Kidney (tissue), 14 donors: ENCODE results near the gene MRNIP. TPM values are rescaled to one million over a fixed set of nuclear protein-coding genes. Genes with fewer than 3 reads are reported as not detected.

ENCODE experiments used
- DNase-seq, 5 donors: peaks; one replicate each; pipeline ENCODE4 v3.0.0-alpha.2; 2013 to 2020
- FAIRE-seq: peaks from 2 replicates; lab custom pipeline; 2012; peaks lifted over from hg19 to GRCh38; lab: Jason Lieb, UNC
- H3K27ac ChIP-seq, 2 donors: one replicate each; pipeline ENCODE4 v1.7.0; 2013; ENCODE audit warnings: low read depth in 2 of 2, low read length in 2 of 2, inconsistent platforms in 1 of 2
- H3K27me3 ChIP-seq: one replicate; pipeline ENCODE4 v1.7.1; 2013; ENCODE audit warnings: low read length, inconsistent platforms; ENCODE audit not compliant: control insufficient read depth, insufficient read depth
- H3K36me3 ChIP-seq, 3 donors: one replicate each; pipeline versions ENCODE4 v1.7.0 to v1.7.1; 2013; ENCODE audit warnings: low read length in 3 of 3, control low read depth in 1 of 3, inconsistent platforms in 1 of 3; ENCODE audit not compliant: insufficient read depth in 3 of 3, control insufficient read depth in 2 of 3
- H3K4me1 ChIP-seq, 3 donors: one replicate each; pipeline versions ENCODE4 v1.7.0 to v1.7.1; 2013; ENCODE audit warnings: low read length in 3 of 3, inconsistent platforms in 1 of 3, low read depth in 1 of 3; ENCODE audit not compliant: control insufficient read depth in 2 of 3, insufficient read depth in 2 of 3
- H3K4me3 ChIP-seq, 3 donors: one replicate each; pipeline versions ENCODE4 v1.7.0 to v1.8.1; 2013; ENCODE audit warnings: low read length in 3 of 3, control low read depth in 1 of 3, inconsistent platforms in 1 of 3
- H3K9ac ChIP-seq, 3 donors: one replicate each; pipeline versions ENCODE4 v1.7.0 to v1.7.1; 2013; ENCODE audit warnings: low read length in 3 of 3, control low read depth in 1 of 3, inconsistent platforms in 1 of 3
- H3K9me3 ChIP-seq, 3 donors: one replicate each; pipeline versions ENCODE4 v1.7.0 to v1.7.1; 2013; ENCODE audit warnings: low read length in 3 of 3, control low read depth in 1 of 3, inconsistent platforms in 1 of 3; ENCODE audit not compliant: control insufficient read depth in 2 of 3, insufficient read depth in 1 of 3
- CTCF ChIP-seq: IDR thresholded peaks from 3 replicates; pipeline ENCODE4 v1.5.1; 2012; ENCODE audit warnings: mild to moderate bottlenecking, moderate library complexity, borderline replicate concordance; ENCODE audit not compliant: insufficient read depth; ENCODE audit errors: extremely low read depth
- intact Hi-C: fragments of 100-400 bp; cut with DNase I; formaldehyde crosslinking; loops from one replicate; pipeline ENCODE4 v1.11.1; 2022
- polyA plus RNA-seq: library from polyadenylated mRNA; stranded (reverse); fragments of 350-450 nt; fragmentation: Illumina TruSeq; extraction: RNeasy Lipid Tissue Mini Kit (QIAGEN cat#74804); gene quantifications from one replicate; pipeline ENCODE4 v1.2.3, GENCODE V29; 2014; ENCODE audit warnings: low read depth, low replicate concordance; ENCODE audit not compliant: insufficient read depth
- total RNA-seq: library from RNA; stranded (reverse); fragmentation: NEBNext Ultra II Directional; extraction: Animal tissue kit (Norgen Biotek cat#: 25700); gene quantifications from one replicate; pipeline ENCODE4 v1.2.1, GENCODE V29; 2021
- donor health status: control.
- donor health status: control.
- donor health status: control.
- donor health status: control.
- donor health status: control.
- donor health status: DM: yes; HTN: yes; CAD: no.
- donor health status: Normal renal cell carcinoma (clear cell type).

Gene MRNIP
- total and polyA plus RNA-seq, 2 donors from 2014 or later, result 25.3 to 36.6 TPM

GRCh38 chr5:179820483-179821297 lies 37.9 kb downstream of the MRNIP start, which contains the start of gene SQSTM1:
Gene SQSTM1, plus strand, starts transcription at chr5:179820905. Its CDS starts 32 bp downstream, at chr5:179820937.
- FAIRE-seq, result no peak
- Histone ChIP-seq H3K4me3 (peak within 1 kb of the TSS; percentile 77 to 93 (median 84)), H3K9ac (peak within 1 kb of the TSS; percentile 85 to 99 (median 93)), H3K36me3 (peaks cover 3 to 24% (median 15%) of the 10 kb centered on the region in 3 donors), H3K27me3 (no peaks in the 10 kb centered on the region), H3K4me1 (peaks cover 0 to 54% (median 50%) of the 10 kb centered on the region in 3 donors), H3K27ac (peak within 1 kb of the TSS; percentile 99 to 100), H3K9me3 (no peaks in the 10 kb centered on the region)
- no peak for TF ChIP-seq CTCF
- peak; percentile 84 to 96 (median 93) for DNase-seq
- intact Hi-C loops, result no loop called here

- peak overlapping the region in 2 of 3 donors; percentile 74 to 98 for H3K9ac ChIP-seq
- intact Hi-C loops, result no loop called here
- peak overlapping the region; percentile 99 to 100 for H3K27ac ChIP-seq
- no peaks in the 10 kb centered on the region for H3K9me3 ChIP-seq
- H3K27me3 ChIP-seq, result no peaks in the 10 kb centered on the region
- DNase-seq, result no peak
- H3K36me3 ChIP-seq, result peaks cover 3 to 18% (median 9%) of the 10 kb centered on the region in 3 donors
- no peak for FAIRE-seq
- H3K4me3 ChIP-seq, result peak overlapping the region in 2 of 3 donors; percentile 71 to 77
- peaks cover 0 to 48% (median 44%) of the 10 kb centered on the region in 3 donors for H3K4me1 ChIP-seq
- no peak for TF ChIP-seq CTCF
Measured at GRCh38 chr5:179820127-179820482, 38.5 kb downstream of the MRNIP start.

GRCh38 chr5:179819296-179820126 lies 39.1 kb downstream of the MRNIP start:
- H3K27ac ChIP-seq, result peak overlapping the region; percentile 99 to 100
- peak overlapping the region in 2 of 3 donors; percentile 71 to 77 for H3K4me3 ChIP-seq
- intact Hi-C loops, result no loop called here
- no peak for TF ChIP-seq CTCF
- peak overlapping the region in 2 of 3 donors; percentile 74 to 98 for H3K9ac ChIP-seq
- peak; percentile 65 to 94 (median 75) for DNase-seq
- peaks cover under 1 to 12% (median 8%) of the 10 kb centered on the region in 3 donors for H3K36me3 ChIP-seq
- no peaks in the 10 kb centered on the region for H3K9me3 ChIP-seq
- H3K27me3 ChIP-seq, result no peaks in the 10 kb centered on the region
- peaks cover 0 to 46% (median 38%) of the 10 kb centered on the region in 3 donors for H3K4me1 ChIP-seq
- no peak for FAIRE-seq
